OCI-LY3 (cell line): ENCODE results near the gene SHROOM3.

Experiments used
- CTCF ChIP-seq: fragments of 200-600, 300-600 bp; sonication (generic); IDR thresholded peaks from 2 replicates; pipeline ENCODE4 v1.5.1; 2014; ENCODE audit warnings: antibody characterized with exemption, low read length, low read depth
- EZH2phosphoT487 ChIP-seq: fragments of 200-600 bp; shearing (Covaris generic); IDR thresholded peaks from 2 replicates; pipeline ENCODE4 v1.6.1; 2018; ENCODE audit warnings: antibody characterized with exemption, mixed run types, low read depth

GRCh38 chr4:76649086-76649485 is 214.1 kb downstream of the SHROOM3 start:
- TF ChIP-seq CTCF (no peak), EZH2phosphoT487 (no peak)
